H9 (cell line): Measurements from ENCODE around the gene DENND5B. TPM values are rescaled to one million over a fixed set of nuclear protein-coding genes. Genes with fewer than 3 reads are reported as not detected.
A peak's percentile ranks its signal among the peaks of the same experiment; 100 is the strongest.

Experiments
- DNase-seq: peaks from one replicate; pipeline ENCODE4 v3.0.0-alpha.2; 2017
- H2AFZ ChIP-seq: one replicate; pipeline ENCODE4 v1.6.1; 2013; ENCODE audit warnings: mild to moderate bottlenecking, low read length, control low read depth, moderate library complexity
- H2AK5ac ChIP-seq: 2 replicates; pipeline ENCODE4 v1.6.1; 2013; ENCODE audit warnings: low read length, control low read depth, mixed read lengths; ENCODE audit not compliant: insufficient read length
- H2BK120ac ChIP-seq: one replicate; pipeline ENCODE4 v1.6.1; 2013; ENCODE audit warnings: low read depth, mild to moderate bottlenecking, low read length, control low read depth, inconsistent platforms; ENCODE audit not compliant: poor library complexity, severe bottlenecking
- H2BK12ac ChIP-seq: 2 replicates; pipeline ENCODE4 v1.6.1; 2013; ENCODE audit warnings: low read length, control low read depth, mixed read lengths, low read depth; ENCODE audit not compliant: insufficient read length
- H2BK15ac ChIP-seq: 2 replicates; pipeline ENCODE4 v1.6.1; 2013; ENCODE audit warnings: low read depth, low read length, control low read depth
- H2BK20ac ChIP-seq: one replicate; pipeline ENCODE4 v1.6.1; 2013; ENCODE audit warnings: low read depth, mild to moderate bottlenecking, low read length, control low read depth, inconsistent platforms; ENCODE audit not compliant: poor library complexity, severe bottlenecking
- H2BK5ac ChIP-seq: 2 replicates; pipeline ENCODE4 v1.6.1; 2013; ENCODE audit warnings: low read length, control low read depth, mixed read lengths; ENCODE audit not compliant: insufficient read length
- H3K14ac ChIP-seq: 2 replicates; pipeline ENCODE4 v1.6.1; 2013; ENCODE audit warnings: low read length, control low read depth; ENCODE audit not compliant: insufficient read depth
- H3K18ac ChIP-seq: 2 replicates; pipeline ENCODE4 v1.6.1; 2013; ENCODE audit warnings: low read depth, mild to moderate bottlenecking, mixed read lengths, low read length, control low read depth; ENCODE audit not compliant: insufficient read length
- H3K23ac ChIP-seq: 2 replicates; pipeline ENCODE4 v1.6.1; 2013; ENCODE audit warnings: low read length, control low read depth, mixed read lengths, low read depth; ENCODE audit not compliant: insufficient read length
- H3K23me2 ChIP-seq: 2 replicates; pipeline ENCODE4 v1.6.1; 2013; ENCODE audit warnings: low read depth, mild to moderate bottlenecking, mixed read lengths, low read length, control low read depth; ENCODE audit not compliant: insufficient read length, poor library complexity, severe bottlenecking
- H3K27ac ChIP-seq: 2 replicates; pipeline ENCODE4 v1.5.1; 2013; ENCODE audit warnings: low read length, control low read depth, mixed read lengths, low read depth; ENCODE audit not compliant: insufficient read length
- H3K27me3 ChIP-seq: 2 replicates; pipeline ENCODE4 v1.6.1; 2013; ENCODE audit warnings: low read length, control low read depth, inconsistent platforms; ENCODE audit not compliant: insufficient read depth
- H3K4ac ChIP-seq: 2 replicates; pipeline ENCODE4 v1.6.1; 2013; ENCODE audit warnings: low read depth, mild to moderate bottlenecking, control low read depth, inconsistent platforms, low read length, moderate library complexity
- H3K4me1 ChIP-seq: 2 replicates; pipeline ENCODE4 v1.6.1; 2013; ENCODE audit warnings: low read length, control low read depth, inconsistent platforms; ENCODE audit not compliant: insufficient read depth
- H3K4me2 ChIP-seq: 2 replicates; pipeline ENCODE4 v1.6.1; 2013; ENCODE audit warnings: low read length, control low read depth, mixed read lengths; ENCODE audit not compliant: insufficient read length, insufficient read depth
- H3K56ac ChIP-seq: 2 replicates; pipeline ENCODE4 v1.6.1; 2013; ENCODE audit warnings: low read depth, mild to moderate bottlenecking, mixed read lengths, low read length, control low read depth; ENCODE audit not compliant: insufficient read length
- H3K79me1 ChIP-seq: 2 replicates; pipeline ENCODE4 v1.6.1; 2013; ENCODE audit warnings: low read depth, mild to moderate bottlenecking, moderate library complexity, low read length, control low read depth, inconsistent platforms; ENCODE audit not compliant: insufficient read depth, poor library complexity, severe bottlenecking
- H3K79me2 ChIP-seq: 2 replicates; pipeline ENCODE4 v1.6.1; 2013; ENCODE audit warnings: low read length, control low read depth, inconsistent platforms; ENCODE audit not compliant: insufficient read depth
- H3K9ac ChIP-seq: 2 replicates; pipeline ENCODE4 v1.6.1; 2013; ENCODE audit warnings: low read length, control low read depth, mixed read lengths; ENCODE audit not compliant: insufficient read length; ENCODE audit errors: extremely low read depth
- H3K9me3 ChIP-seq: one replicate; pipeline ENCODE4 v1.6.1; 2013; ENCODE audit warnings: low read depth, low read length, inconsistent platforms; ENCODE audit not compliant: control insufficient read depth
- H3T11ph ChIP-seq: one replicate; pipeline ENCODE4 v1.6.1; 2013; ENCODE audit warnings: mild to moderate bottlenecking, low read length, control low read depth, inconsistent platforms
- H4K20me1 ChIP-seq: one replicate; pipeline ENCODE4 v1.6.1; 2013; ENCODE audit not compliant: control insufficient read depth, insufficient read length, insufficient read depth
- H4K5ac ChIP-seq: 2 replicates; pipeline ENCODE4 v1.6.1; 2013; ENCODE audit warnings: low read depth, mild to moderate bottlenecking, mixed read lengths, low read length, control low read depth; ENCODE audit not compliant: insufficient read length
- H4K8ac ChIP-seq: replicated peaks from 2 replicates; pipeline ENCODE4 v1.6.1; 2013; ENCODE audit warnings: low read length, control low read depth, mixed read lengths, low read depth; ENCODE audit not compliant: insufficient read length
- H4K91ac ChIP-seq: 2 replicates; pipeline ENCODE4 v1.6.1; 2013; ENCODE audit warnings: low read depth, mild to moderate bottlenecking, moderate library complexity, mixed read lengths, low read length, control low read depth; ENCODE audit not compliant: insufficient read length
- H3K27ac Mint-ChIP-seq, 3 experiments: 2 replicates in 2 of 3; 3 replicates in 1 of 3; pipeline ENCODE4 v1.8.0; 2020 to 2021; ENCODE audit warnings: mixed read lengths in 3 of 3, mild to moderate bottlenecking in 1 of 3, moderate library complexity in 1 of 3
- H3K27me3 Mint-ChIP-seq: 2 replicates; pipeline ENCODE4 v1.8.0; 2021; ENCODE audit warnings: low read depth, mild to moderate bottlenecking, moderate library complexity, mixed read lengths
- H3K36me3 Mint-ChIP-seq, 3 experiments: 2 replicates in 2 of 3; 3 replicates in 1 of 3; pipeline ENCODE4 v1.8.0; 2020 to 2021; ENCODE audit warnings: low read depth in 3 of 3, mixed read lengths in 3 of 3; ENCODE audit not compliant: insufficient read depth in 1 of 3
- H3K4me1 Mint-ChIP-seq, 2 experiments: 2 replicates each; pipeline ENCODE4 v1.8.0; 2020; ENCODE audit warnings: mixed read lengths in 2 of 2
- H3K4me3 Mint-ChIP-seq, 2 experiments: 2 replicates in 1 of 2; 3 replicates in 1 of 2; pipeline ENCODE4 v1.8.0; 2020 to 2021; ENCODE audit warnings: mild to moderate bottlenecking in 2 of 2, mixed read lengths in 2 of 2, moderate library complexity in 1 of 2
- H3K9me3 Mint-ChIP-seq, 2 experiments: 2 replicates in 1 of 2; 3 replicates in 1 of 2; pipeline ENCODE4 v1.8.0; 2020; ENCODE audit warnings: mild to moderate bottlenecking in 2 of 2, mixed read lengths in 2 of 2, moderate library complexity in 1 of 2
- WGBS: extraction: QIAGEN DNeasy Blood & Tissue Kit; methylation state at CpG from one replicate; pipeline ENCODE4 v1.1.7; 2013; ENCODE audit warnings: missing lambda C conversion rate, low lambda C conversion rate, mixed read lengths; ENCODE audit not compliant: insufficient read length; ENCODE audit errors: extremely low coverage; 5-methylcytosine and 5-hydroxymethylcytosine counted together
- total RNA-seq: library from RNA; stranded (reverse); gene quantifications from 2 replicates; pipeline ENCODE4 v1.2.1, GENCODE V29; 2021
- TF ChIP-seq, protein P1 (sequence below): fragments of 200-600 bp; sonication (generic); conservative IDR thresholded peaks from 3 replicates; pipeline ENCODE4 v1.8.0; 2021; ENCODE audit warnings: antibody characterized with exemption, mild to moderate bottlenecking

The DENND5B gene
- total RNA-seq, 1 experiment from 2014 or later = 13.4 TPM

DNA sequence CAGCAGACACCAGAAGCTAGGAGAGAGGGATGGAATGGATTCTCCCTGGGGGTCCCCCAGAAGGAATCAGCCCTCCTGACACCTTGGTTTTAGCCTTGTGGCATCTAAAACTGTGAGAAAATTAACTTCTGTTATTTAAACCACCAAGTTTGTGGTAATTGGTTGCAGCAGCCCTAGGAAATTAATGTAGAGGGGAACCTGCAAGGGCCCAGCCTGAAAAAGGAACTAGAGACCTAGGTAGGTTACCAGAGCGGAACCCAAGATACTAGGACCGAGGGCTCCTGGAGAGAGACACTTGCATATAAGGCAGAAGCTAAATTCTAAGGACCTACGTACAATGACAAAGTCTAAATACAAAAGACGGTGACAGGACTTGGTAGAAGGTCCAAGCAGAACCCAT, 8.1 kb upstream of the DENND5B start:
- Histone ChIP-seq H3K9me3 (no peaks in the 10 kb centered on the region), H3K14ac (no peak overlapping the region), H3K79me1 (no peaks in the 10 kb centered on the region), H3K23ac (no peak overlapping the region), H4K8ac (no peak overlapping the region), H3K18ac (no peak overlapping the region), H3K23me2 (no peaks in the 10 kb centered on the region), H3K27me3 (no peaks in the 10 kb centered on the region), H2BK20ac (no peak overlapping the region), H3K27ac (no peak overlapping the region), H2AFZ (no peak overlapping the region), H4K91ac (no peak overlapping the region), H3K4ac (no peak overlapping the region), H3K56ac (no peak overlapping the region), H3K4me2 (no peak overlapping the region), H4K20me1 (no peaks in the 10 kb centered on the region), H2BK12ac (no peak overlapping the region), H2BK120ac (no peak overlapping the region), H3K9ac (no peak overlapping the region), H4K5ac (no peak overlapping the region), H3K4me1 (no peaks in the 10 kb centered on the region), H2BK5ac (no peak overlapping the region), H2BK15ac (no peak overlapping the region), H2AK5ac (no peak overlapping the region), H3T11ph (no peak overlapping the region), H3K79me2 (no peaks in the 10 kb centered on the region)
- Mint-ChIP-seq H3K4me3 (no peak overlapping the region), H3K27me3 (no peaks in the 10 kb centered on the region), H3K9me3 (no peaks in the 10 kb centered on the region), H3K4me1 (peaks cover 0 to 3% of the 10 kb centered on the region in 2 experiments; a peak in 1 of 4 replicates), H3K36me3 (no peaks in the 10 kb centered on the region), H3K27ac (peak overlapping the region in 1 of 3 experiments; percentile 14; a peak in 1 of 7 replicates)
- TF ChIP-seq, protein P1, sequence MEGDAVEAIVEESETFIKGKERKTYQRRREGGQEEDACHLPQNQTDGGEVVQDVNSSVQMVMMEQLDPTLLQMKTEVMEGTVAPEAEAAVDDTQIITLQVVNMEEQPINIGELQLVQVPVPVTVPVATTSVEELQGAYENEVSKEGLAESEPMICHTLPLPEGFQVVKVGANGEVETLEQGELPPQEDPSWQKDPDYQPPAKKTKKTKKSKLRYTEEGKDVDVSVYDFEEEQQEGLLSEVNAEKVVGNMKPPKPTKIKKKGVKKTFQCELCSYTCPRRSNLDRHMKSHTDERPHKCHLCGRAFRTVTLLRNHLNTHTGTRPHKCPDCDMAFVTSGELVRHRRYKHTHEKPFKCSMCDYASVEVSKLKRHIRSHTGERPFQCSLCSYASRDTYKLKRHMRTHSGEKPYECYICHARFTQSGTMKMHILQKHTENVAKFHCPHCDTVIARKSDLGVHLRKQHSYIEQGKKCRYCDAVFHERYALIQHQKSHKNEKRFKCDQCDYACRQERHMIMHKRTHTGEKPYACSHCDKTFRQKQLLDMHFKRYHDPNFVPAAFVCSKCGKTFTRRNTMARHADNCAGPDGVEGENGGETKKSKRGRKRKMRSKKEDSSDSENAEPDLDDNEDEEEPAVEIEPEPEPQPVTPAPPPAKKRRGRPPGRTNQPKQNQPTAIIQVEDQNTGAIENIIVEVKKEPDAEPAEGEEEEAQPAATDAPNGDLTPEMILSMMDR = no peak
- no CpG with 5 or more reads among the region's 4 CpGs for WGBS
- DNase-seq = no peak
